LNCaP clone FGC (cell line): Measurements from ENCODE around the gene KDM2B.

Source experiments
- DNase-seq: peaks from one replicate; pipeline ENCODE4 v3.0.0-alpha.2; 2011; ENCODE audit warnings: low read depth
- H3K4me3 ChIP-seq: 2 replicates; pipeline ENCODE4 v1.5.1; 2011; ENCODE audit warnings: mild to moderate bottlenecking, low read depth, low read length, control low read depth
- CTCF ChIP-seq: IDR thresholded peaks from 2 replicates; pipeline ENCODE4 v1.5.1; 2012; ENCODE audit warnings: mild to moderate bottlenecking; ENCODE audit not compliant: control insufficient read depth, insufficient read depth; ENCODE audit errors: extremely low read depth

Gene KDM2B

GRCh38 chr12:121560392-121561008, 20.3 kb downstream of the KDM2B start:
- DNase-seq, result no peak
- no peak for TF ChIP-seq CTCF
- no peak overlapping the region for H3K4me3 ChIP-seq

DNA sequence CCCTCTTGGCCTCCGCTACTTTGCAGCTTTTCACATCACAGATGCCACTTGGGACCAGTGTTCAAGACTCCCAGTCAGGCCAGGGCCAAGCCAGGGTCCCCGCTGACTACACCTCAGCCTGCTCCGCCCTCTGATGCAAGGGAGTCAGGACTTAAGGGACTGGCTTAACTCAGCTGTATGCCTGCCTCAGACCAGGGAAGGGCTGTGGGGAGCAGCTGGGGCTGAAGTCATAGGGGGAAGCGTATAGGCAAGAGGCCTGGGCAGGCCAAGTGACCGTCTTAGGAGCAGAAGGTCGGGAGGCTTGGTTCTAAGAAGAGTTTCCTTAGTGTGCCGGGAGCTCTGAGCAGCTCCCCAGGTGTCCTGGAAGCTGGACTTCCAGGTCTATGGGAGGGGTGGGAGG, 21.9 kb downstream of the KDM2B start:
- no peak for TF ChIP-seq CTCF
- no peak for DNase-seq
- H3K4me3 ChIP-seq, result no peak overlapping the region

- DNase-seq, result no peak
- no peak overlapping the region for H3K4me3 ChIP-seq
- no peak for TF ChIP-seq CTCF
Observed at GRCh38 chr12:121550974-121551634, 29.7 kb downstream of the KDM2B start.

DNA sequence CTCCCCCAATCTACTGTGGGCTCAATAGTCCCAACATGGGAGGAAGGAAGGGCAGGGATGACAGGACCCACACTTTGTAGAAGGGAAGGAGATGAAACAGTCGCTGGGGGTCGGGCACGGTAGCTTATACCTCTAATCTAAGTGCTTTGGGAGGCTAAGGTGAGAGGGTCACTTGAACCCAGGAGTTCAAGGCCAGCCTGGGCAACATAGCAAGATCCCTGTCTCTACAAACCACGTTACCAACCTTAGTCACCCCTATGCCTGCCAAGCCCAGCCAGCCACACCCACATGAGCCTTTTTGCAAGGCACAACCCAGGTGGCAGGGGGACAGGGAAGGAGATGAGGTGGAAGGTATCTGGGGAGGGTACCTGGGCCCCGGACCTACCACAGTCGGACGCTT, 31.7 kb downstream of the KDM2B start:
- no peak overlapping the region for H3K4me3 ChIP-seq
- TF ChIP-seq CTCF, result no peak
- DNase-seq, result no peak

GRCh38 chr12:121545480-121545879, 35.3 kb downstream of the KDM2B start:
- no peak for DNase-seq
- H3K4me3 ChIP-seq, result no peak overlapping the region
- no peak for TF ChIP-seq CTCF

DNA sequence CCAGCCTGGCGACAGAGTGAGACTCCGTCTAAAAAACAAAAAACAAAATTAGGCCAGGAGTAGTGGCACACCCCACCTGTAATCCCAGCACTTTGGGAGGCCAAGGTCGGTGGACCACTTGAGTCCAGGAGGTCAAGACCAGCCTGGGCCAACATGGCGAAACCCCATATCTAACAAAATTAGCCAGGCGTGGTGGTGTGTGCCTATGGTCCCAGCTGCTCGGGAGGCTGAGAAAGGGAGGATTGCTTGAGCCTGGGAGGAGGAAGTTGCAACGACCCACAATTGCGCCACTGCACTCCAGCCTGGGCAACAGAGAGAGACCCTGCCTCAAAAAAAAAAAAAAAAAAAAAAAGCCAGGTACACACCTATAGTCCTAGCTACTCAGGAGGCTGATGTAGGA, 37.0 kb downstream of the KDM2B start:
- no peak for TF ChIP-seq CTCF
- H3K4me3 ChIP-seq, result no peak overlapping the region
- no peak for DNase-seq

- no peak for DNase-seq
- no peak for TF ChIP-seq CTCF
- H3K4me3 ChIP-seq, result no peak overlapping the region
Observed at GRCh38 chr12:121539908-121540307, 40.9 kb downstream of the KDM2B start.
